NCI-H345 treated with DMSO at 0.1 percent for 48 hours (cell line): Measurements from ENCODE around the gene PRDM10.
A peak's percentile ranks its signal among the peaks of the same experiment; 100 is the strongest.
"Not testable (repeated sequence)": the region's sequence is repeated elsewhere in the genome, so short reads cannot be mapped to it uniquely, and the experiment has no call there.

Experiments
- DNase-seq: peaks from one replicate; lab custom pipeline; 2025; ENCODE audit not compliant: unreplicated experiment; lab: John Stamatoyannopoulos, UW

The PRDM10 gene

DNA sequence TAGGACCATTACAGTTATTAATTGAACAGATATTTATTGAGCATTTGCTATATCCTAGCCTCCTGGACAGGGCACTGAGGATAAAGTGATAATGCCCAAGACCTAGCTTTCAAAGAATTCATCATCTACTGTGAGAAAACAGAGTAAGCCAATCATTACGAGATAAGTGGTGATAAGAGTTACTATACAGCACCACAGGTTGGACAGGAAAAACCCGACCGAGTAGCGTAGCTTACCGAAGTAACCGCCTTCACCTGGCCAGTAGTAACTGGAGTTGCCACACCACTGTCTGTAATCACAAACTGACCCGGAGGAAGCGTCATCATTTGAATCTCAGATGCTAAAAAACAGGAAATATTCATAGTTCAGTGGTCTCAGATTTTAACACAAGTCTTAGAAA lies 97.2 kb downstream of the PRDM10 start:
- DNase-seq = no peak

DNA sequence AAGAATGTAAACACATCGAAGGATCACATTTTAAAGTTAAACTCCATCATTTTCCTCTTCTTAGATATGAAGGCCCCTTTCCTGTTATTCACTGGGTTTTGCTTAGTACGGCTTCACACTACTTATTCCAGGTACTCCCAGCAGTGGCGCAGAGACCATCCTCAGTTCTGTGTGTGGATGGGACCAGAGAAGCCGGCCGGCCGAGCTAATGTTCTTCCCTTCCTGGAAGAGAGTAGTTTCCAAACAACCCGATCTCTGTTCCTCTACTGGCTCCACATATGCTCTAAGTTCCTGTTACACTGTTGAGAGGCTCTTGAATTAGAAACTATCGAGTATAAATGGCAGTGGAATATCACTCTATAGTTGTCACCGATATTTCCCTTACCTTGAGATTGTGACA lies 106.6 kb downstream of the PRDM10 start:
- no peak for DNase-seq

DNA sequence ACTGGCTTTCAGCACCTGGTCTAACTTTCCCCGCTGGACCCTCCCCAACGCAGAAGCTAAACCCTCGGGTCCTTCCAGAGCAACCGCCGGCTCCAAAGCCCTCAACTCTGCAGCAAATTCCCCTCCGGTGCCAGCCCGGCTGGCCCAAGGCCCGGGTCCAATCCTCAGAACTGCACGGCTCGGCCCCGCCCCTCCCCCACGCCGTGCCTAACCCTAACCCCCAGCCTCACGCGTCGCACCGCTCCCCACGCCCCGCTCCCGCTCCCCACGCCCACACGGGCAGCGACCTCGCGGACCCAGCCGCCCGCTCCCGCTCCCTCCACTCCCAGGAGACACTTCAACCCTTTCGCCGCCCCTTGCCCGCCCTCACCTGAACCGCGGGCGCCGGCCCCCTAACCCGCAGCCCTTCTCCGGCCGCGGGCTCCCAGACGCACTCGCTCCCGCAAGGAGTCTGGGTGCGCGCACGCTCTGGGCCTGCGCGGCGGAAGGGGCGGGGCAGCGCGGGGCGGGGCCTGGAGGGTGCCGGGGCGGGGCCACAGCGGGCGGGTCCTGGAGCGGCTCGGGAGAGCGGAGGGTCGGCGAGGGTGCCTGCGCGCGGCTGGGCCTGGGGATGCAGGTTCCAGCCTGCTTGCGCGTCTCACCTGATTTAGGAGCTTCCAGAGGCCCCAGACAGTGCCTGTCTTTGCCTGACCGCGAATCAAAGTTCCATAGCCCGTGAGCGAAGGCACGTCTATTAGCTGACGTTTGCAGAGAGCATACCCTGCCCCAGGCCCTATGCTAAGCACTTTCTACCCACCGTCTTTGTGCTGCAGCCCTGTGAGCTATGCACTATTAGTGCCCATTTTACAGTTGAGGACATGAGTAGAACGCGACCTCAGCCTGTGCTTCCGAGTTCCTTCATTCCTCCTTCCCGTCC lies 107.3 kb downstream of the PRDM10 start, which contains the start of gene NFRKB:
Gene NFRKB, minus strand, starts transcription at position 453 of the 916 bp plus-strand sequence. CDS start 2,729 bp downstream, outside the sequence.
- DNase-seq = peak; percentile 70

DNA sequence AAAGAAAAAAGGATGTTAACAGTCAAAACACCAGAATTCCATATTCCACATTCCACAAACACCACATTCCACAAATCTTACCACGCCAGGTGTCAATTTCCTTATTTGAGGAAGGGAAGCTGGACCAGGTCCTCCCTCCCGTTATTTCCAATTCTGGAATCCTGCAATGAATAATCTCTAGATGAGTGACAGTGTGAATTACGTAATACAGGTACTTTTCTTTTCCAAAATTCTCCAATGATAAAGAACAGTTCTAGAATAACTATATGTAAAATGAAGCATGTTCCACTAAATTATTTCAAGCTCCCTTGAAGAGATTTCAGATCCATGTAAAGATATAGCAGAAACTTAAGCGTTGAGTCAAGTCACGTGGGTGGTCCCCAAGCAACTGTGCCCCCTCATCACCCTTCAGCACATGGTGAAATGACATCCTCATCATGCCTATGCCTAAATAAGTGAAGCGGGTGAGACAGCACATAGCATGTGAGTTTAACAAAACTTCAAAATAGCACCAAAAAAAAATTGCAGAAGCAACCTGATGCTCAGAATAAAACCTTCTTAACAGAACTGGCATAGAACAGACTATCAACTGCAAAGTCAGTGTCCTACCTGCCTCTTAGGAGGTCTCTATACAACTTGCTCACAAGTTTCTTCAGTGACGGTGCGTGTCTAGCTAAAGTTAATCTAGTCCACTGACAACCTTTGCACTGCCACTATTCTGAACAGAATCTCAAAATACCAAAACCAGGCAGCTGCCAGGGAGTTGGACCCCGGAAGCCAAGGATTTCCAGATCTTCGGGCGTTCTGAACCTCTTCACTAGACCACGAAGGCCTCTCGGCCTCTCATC lies 108.1 kb downstream of the PRDM10 start:
- DNase-seq = no peak

DNA sequence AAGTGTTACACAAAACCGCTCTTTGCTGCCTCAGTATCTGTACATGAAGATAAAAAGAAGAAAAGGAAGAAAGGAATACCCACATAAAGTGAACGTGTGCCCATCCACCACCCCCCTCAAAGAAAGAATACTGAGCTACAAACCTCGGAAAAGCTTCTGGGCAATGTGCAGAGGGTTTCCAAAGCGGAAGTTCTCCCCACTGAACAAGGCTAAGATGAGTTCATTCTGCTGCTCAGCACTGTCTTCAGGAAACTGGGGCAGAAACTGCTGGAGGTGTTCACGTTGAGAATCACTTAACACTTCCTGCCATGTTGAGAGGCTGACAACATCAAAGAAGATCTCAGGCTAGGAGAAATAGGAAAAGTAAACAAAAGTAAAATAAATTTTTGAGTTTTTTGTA lies 114.2 kb downstream of the PRDM10 start:
- DNase-seq = no peak

DNA sequence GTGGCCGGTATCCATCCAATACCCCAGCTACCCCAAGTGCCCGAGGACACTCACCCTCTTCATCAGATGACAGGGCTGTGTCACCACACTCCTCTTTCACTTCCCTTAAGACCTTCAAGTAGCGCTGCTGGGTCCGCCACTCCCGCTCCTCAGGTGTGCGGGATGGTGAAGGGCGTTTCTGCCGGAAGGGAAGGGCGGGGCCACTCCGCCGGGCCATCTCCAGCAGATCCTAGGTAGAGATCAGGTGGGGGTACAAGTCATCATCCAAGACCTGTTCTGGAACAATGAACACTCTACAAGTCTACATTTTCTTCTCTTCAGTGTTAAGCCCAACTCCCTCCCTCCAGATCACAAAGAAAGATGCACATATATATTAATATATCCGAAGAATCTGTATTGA lies 117.3 kb downstream of the PRDM10 start:
- no peak for DNase-seq

DNA sequence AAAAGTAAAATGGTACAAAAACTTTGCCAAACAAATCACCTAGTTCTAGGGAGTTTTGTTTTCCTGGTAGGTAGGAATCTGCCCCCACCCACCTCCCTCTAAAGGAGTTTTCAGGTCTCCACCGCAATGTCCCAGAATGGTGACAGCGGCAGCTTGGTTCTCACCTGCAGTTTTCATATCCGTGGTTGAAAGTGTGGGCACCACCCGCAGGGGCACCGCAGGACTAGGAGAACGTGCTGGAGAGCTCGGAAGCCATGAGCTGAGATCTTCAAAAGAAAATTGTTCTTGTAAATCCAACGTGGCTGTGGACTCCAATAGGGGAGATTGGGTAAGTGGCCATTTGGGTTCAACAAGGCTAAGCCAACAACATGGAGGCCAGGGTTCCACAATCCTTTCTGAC lies 118.1 kb downstream of the PRDM10 start:
- no peak for DNase-seq

DNA sequence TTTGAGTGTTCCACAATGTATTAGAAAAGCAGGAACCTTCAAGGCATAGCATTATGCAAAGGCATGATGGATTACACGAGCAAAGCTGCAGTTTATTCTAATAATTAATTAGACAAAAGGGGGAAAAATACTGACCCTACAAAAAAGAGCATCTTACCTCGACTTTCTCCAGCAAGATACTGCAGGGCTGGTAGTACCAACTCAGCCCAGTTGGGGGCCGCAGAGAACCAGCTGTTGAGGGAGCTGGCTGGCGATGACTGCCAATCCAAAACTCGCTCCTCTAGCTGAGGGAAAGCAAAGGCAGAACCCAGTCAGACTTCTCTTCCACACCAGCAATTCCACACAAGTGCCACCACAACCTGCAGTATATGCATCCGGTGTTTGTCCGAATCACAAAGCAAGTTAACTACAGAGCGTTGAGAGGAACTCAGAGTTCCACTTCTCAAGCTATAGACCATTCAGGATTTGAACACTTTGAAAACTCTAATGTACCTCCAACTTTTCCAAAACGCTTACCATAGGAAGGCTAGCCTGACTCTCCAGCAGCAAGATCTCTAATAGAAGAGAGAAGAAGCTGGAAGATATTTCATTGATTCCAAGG lies 121.0 kb downstream of the PRDM10 start:
- no peak for DNase-seq

DNA sequence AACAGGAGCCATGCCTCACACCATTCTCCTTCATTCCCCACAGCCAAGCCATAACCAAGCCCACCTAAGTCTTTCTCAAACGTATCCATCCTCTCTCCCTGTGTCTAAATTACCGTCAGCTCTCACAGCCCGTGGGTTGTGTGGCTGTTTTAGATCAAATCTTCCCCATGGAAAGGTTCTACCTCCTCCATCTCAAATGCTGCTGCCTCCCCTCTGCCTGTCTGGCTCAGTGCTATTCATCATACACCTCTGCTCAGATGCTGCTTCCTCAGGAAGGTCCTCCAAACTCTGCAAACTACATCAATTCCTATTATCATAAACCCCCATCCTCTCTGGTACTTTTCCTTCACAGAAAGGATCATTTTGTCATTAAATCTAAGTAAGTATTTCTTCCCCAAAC lies 122.3 kb downstream of the PRDM10 start:
- DNase-seq = no peak

DNA sequence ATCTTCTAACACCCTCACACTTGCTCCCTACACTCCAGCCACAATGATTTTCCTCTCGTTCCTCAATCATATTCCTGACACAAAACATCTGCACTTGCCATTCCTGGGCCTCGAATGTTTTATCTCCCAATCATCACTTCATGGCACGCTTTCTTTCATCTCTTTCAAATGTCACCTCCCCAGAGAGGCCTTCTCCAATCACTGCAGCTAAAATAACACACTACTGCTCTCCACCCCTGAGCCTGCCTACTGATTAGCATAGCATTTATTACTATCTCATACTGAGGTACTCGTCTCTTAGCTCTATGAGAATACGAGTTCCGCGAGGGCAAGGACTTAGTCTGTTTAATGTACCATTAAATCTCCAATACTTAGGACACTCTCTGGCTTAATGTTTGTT lies 130.7 kb downstream of the PRDM10 start:
- no peak for DNase-seq

DNA sequence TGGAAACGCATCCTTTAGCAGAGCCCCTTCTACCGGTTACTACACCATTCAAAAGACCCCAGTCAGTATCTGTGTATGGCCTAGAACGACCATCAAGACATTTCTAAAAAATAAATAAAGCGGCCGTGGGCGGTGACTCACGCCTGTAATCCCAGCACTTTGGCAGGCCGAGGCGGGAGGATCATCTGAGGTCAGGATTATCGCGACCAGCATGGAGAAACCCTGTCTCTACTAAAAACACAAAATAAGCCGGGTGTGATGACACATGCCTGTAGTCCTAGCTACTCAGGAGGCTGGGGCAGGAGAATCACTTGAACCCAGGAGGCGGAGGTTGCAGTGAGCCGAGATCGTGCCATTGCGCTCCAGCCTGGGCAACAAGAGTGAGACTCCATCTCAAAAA lies 134.0 kb downstream of the PRDM10 start:
- not testable (repeated sequence) for DNase-seq

DNA sequence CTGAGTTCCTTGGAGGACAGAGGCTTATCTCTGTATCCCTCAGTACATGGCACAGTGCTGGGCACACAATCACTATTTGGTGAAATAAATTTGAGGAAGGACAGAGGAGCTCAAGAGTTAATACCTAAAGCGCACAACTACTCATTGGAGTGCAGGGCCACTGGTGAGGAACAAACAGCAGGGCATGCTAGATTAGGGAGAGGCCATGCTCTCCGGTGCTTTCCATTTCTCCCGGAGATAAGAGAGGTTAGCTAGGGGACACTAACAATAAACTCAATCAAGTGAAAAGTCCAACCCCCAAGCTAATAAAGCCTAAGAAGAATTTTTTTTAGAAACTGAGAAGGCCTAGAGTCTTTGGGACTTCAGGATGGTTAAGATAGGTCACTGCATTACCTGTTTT lies 136.3 kb downstream of the PRDM10 start:
- no peak for DNase-seq

DNA sequence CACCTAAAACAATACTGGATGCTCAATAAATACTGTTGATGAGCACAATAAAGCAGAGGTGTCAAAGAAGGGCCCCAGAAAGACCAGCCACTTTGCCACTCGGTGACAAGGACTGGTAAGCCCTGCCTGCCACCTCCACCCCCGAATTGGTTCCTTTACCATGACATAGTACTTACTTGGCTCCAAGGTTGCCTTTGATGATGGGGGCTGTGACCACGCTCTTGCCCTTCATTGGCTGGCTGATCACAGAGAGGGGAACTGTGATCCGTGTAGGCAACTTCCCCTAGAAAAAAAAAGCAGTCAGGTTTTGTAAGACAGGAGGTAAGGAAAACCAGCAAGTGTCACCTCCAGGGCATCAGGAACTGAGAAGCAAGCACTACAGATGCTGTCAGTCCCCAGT lies 136.9 kb downstream of the PRDM10 start:
- no peak for DNase-seq

DNA sequence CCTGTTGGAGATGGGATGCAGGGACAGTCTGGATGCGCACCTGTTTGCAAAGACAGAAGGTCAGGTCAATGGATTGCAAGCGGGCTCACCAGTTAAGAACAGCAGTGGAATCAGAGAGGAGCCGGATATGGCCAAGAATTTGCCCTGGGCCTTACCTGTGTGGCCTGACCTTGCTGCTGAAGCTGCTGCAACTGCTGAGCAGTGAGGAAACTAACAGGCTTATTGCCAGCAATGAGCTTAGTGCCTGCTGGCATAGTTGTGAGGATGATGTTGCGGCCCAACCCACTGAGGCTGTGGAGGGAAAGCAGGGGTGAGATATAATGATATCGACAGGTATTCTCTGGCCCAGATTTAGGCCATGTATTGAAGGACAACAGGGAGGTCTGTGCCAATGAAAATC lies 137.8 kb downstream of the PRDM10 start:
- no peak for DNase-seq

DNA sequence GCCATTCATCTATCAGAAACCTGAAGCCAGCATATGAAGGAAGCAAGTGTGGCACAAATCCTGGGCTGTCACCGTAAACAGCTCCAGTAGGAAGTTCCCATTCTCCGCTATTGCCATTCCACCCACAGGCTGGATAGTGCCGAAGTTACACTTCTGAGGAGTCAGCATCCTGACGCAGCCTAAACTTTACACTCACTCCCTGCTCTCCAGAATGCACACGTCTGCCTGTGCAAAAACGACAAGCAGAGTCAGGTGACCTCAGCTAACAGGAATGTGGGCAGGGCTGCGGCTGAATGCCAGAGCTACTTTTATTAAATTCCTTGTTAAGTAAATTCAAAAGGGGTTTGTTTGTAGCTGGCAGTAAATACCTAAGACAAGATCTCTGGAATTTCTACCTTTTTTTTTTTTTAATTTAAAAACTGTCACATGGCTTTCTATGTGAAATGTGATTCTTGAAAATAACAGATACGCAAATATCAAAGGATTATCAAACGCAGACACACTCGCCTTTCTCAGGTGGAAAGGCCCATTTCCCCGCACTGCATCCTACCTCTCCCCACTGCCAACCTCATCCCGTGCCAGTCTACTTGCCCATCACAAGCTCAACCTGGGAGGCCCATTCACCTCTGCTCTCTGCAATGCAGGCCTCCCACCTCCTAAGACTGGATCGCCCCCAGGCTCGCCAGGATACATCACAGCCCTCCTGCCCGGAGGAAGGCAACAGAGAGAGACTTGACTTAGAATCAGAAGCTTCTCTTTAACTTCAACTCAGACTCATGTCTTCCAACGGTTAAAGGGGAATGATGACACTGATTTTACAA lies 140.7 kb downstream of the PRDM10 start:
- DNase-seq = no peak

DNA sequence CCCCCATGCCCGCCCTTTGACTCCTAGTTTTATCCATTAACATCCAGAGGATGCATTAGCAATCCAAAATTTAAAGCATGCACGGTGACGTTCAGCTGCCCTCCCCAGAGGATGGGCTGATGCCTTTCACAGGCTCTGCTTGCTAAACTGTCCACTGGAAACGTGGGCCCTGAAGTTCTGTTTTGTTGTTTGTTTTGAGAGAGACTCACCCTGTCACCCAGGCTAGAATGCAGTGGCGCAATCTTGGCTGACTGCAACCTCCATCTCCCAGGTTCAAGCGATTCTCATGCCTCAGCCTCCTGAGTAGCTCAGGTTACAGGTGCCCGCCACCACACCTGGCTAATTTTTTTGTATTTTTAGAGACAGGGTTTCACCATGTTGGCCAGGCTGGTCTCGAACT lies 146.6 kb downstream of the PRDM10 start:
- DNase-seq = no peak

DNA sequence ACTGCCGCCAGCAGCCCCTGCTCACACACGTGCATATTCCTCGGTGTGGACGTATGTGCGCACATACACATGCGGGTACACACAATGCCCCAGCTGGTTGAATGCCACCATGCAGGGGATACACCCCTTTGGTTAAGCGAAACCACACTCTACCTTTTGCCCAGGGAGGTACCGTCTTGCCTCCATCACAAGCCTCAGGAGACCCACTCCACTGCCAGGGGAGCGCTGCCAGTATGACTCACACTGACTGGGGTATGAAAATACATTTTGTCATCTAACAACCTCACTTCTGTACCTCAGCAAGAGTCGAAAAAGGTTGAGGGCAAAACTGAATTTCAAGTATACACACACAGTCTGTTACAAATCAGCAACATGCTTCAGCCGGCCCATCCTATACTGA lies 147.5 kb downstream of the PRDM10 start:
- no peak for DNase-seq

DNA sequence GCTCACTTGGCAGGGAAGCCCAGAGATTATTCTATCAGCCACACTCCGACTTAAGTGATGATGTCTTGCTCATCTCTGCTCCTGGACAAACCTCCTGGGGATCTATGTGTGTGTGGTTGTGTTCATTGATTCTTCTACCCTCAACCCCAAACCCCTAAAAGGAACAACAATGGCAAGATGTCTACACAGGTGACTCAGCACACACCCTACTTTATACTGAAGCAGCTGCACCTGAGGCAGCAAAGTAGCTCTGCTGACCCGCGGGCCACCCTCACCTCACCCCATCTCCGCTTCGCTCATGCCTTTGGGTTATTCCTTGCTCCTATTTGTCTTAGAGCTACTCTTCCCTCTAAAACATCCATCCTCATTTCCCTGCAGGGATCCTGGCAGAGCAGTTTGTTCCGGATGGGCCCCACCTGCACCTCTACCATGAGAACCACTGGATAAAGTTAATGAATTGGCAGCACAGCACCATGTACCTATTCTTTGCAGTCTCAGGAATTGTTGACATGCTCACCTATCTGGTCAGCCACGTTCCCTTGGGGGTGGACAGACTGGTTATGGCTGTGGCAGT lies 148.3 kb downstream of the PRDM10 start:
- peak; percentile 49 for DNase-seq

DNA sequence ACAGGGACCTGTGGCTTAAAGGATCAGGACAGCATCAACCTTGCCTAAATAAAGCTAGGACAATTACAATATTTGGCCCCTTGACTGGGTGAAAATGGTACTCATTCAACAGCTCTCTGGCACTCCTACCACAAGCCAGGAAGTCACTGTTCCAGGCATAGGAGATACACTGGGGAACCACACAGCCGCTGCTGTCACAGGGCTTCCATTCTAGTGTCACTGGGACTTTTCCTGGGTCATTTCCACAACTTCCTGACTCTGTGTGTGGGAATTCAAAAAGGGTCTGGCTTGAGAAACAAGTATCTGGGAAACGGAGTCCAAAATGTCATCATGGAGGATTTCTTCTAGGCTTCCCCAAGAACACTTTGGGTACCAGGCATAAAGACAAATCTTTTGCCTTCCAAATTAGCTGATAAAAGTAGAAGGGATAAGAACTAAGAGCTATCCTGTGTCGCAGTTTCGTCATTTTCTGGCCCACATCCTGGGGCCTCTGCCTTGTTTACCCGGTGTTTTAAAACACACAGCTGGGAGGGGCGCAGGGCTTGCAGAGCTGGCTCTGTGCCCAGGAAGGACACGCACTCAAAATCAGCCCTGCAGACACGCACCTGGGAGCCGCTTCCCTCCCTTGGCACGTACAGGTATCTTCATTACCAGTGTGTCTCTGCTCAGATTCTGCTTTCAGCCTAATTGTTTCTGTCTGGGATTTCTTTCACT lies 149.0 kb downstream of the PRDM10 start:
- peak; percentile 95 for DNase-seq
